Activated T-cell treated with anti-CD3 and anti-CD28 coated beads, Interleukin-2, amount 50 U/mL, for 72 hours (primary cell): ENCODE measurements around the gene POLRMT. TPM values are rescaled to one million over a fixed set of nuclear protein-coding genes. Genes with fewer than 3 reads are reported as not detected.

ENCODE experiments used
- ATAC-seq, 2 donors: fragments of 150-1000 bp; cut with Tn5 transposase; replicated peaks in 1 of 2; 2 replicates each; pipeline ENCODE4 v1.10.0; 2021; ENCODE audit warnings: moderate library complexity in 2 of 2, mild to moderate bottlenecking in 1 of 2
- DNase-seq, 2 donors: peaks; one replicate each; pipeline ENCODE4 v3.0.0; 2021 to 2022; ENCODE audit warnings: mixed read lengths in 1 of 2
- H3K27ac Mint-ChIP-seq: one replicate; pipeline ENCODE4 v1.8.0; 2022; ENCODE audit warnings: mild to moderate bottlenecking, moderate library complexity, mixed read lengths
- H3K27me3 Mint-ChIP-seq: one replicate; pipeline ENCODE4 v1.8.0; 2022; ENCODE audit warnings: low read depth, mixed read lengths
- H3K36me3 Mint-ChIP-seq, 2 donors: one replicate each; pipeline ENCODE4 v1.8.0; 2022; ENCODE audit warnings: mixed read lengths in 2 of 2, mild to moderate bottlenecking in 1 of 2; ENCODE audit not compliant: insufficient read depth in 2 of 2
- H3K4me1 Mint-ChIP-seq: one replicate; pipeline ENCODE4 v1.8.0; 2022; ENCODE audit warnings: low read depth, mixed read lengths
- H3K4me3 Mint-ChIP-seq, 2 donors: one replicate each; pipeline ENCODE4 v1.8.0; 2022; ENCODE audit warnings: mild to moderate bottlenecking in 2 of 2, mixed read lengths in 2 of 2, moderate library complexity in 2 of 2
- H3K9me3 Mint-ChIP-seq, 2 donors: one replicate each; pipeline ENCODE4 v1.8.0; 2022; ENCODE audit warnings: mixed read lengths in 2 of 2
- total RNA-seq, 2 donors: library from RNA; stranded (reverse); gene quantifications; one replicate each; pipeline ENCODE4 v1.2.3, GENCODE V29; 2022

POLRMT gene
- 10 to 100 TPM; 62.7 to 79.0 TPM for total RNA-seq

GRCh38 chr19:633068-633785 is at the start of gene POLRMT:
Gene POLRMT (minus strand): TSS chr19:633537. CDS start chr19:633512, 25 bp downstream.
- ATAC-seq (peak; percentile 94 to 97), DNase-seq (peak; percentile 97 to 99)
- Mint-ChIP-seq H3K4me3 (peak within 1 kb of the TSS; percentile 81 to 95), H3K9me3 (no peaks in the 10 kb centered on the region), H3K36me3 (peaks cover 0 to 13% of the 10 kb centered on the region in 2 donors), H3K4me1 (peaks cover 18% of the 10 kb centered on the region), H3K27ac (peak within 1 kb of the TSS; percentile 94), H3K27me3 (no peaks in the 10 kb centered on the region)

- no peaks in the 10 kb centered on the region for H3K4me1 Mint-ChIP-seq
- no peaks in the 10 kb centered on the region for H3K27me3 Mint-ChIP-seq
- H3K9me3 Mint-ChIP-seq: no peaks in the 10 kb centered on the region
- no peak for DNase-seq
- ATAC-seq: no peak
- no peak overlapping the region for H3K4me3 Mint-ChIP-seq
- H3K36me3 Mint-ChIP-seq: no peaks in the 10 kb centered on the region
- no peak overlapping the region for H3K27ac Mint-ChIP-seq
Measured at GRCh38 chr19:682678-683320, 49.5 kb upstream of the POLRMT start.

GRCh38 chr19:681029-682019 is 48.0 kb upstream of the POLRMT start:
- ATAC-seq: no peak
- peak overlapping the region; percentile 99 for H3K27ac Mint-ChIP-seq

GRCh38 chr19:680287-681028 is 47.1 kb upstream of the POLRMT start:
- peak overlapping the region; percentile 99 for H3K27ac Mint-ChIP-seq
- H3K36me3 Mint-ChIP-seq: no peaks in the 10 kb centered on the region
- H3K4me3 Mint-ChIP-seq: peak overlapping the region; percentile 79 to 90
- peak; percentile 83 to 84 for ATAC-seq
- peak; percentile 99 for DNase-seq
- H3K4me1 Mint-ChIP-seq: no peaks in the 10 kb centered on the region
- H3K27me3 Mint-ChIP-seq: no peaks in the 10 kb centered on the region
- H3K9me3 Mint-ChIP-seq: no peaks in the 10 kb centered on the region

More at GRCh38 chr19:681029-682019, 48.0 kb upstream of the POLRMT start:
- no peaks in the 10 kb centered on the region for H3K36me3 Mint-ChIP-seq
- no peaks in the 10 kb centered on the region for H3K9me3 Mint-ChIP-seq
- peak overlapping the region; percentile 79 to 90 for H3K4me3 Mint-ChIP-seq
- DNase-seq: peak; percentile 34 to 98
- H3K27me3 Mint-ChIP-seq: no peaks in the 10 kb centered on the region
- no peaks in the 10 kb centered on the region for H3K4me1 Mint-ChIP-seq

- peak; percentile 1 to 6 for ATAC-seq
- Mint-ChIP-seq H3K4me1 (no peaks in the 10 kb centered on the region), H3K27me3 (no peaks in the 10 kb centered on the region), H3K27ac (no peak overlapping the region), H3K4me3 (peak overlapping the region; percentile 74 to 75), H3K9me3 (no peaks in the 10 kb centered on the region), H3K36me3 (no peaks in the 10 kb centered on the region)
- DNase-seq: peak; percentile 47 to 52
Measured at GRCh38 chr19:679418-680286, 46.3 kb upstream of the POLRMT start.

GRCh38 chr19:678791-679388 is 45.6 kb upstream of the POLRMT start:
- ATAC-seq (no peak), DNase-seq (no peak)
- Mint-ChIP-seq H3K9me3 (no peaks in the 10 kb centered on the region), H3K4me1 (no peaks in the 10 kb centered on the region), H3K27me3 (no peaks in the 10 kb centered on the region), H3K36me3 (no peaks in the 10 kb centered on the region), H3K4me3 (peak overlapping the region; percentile 60 to 75), H3K27ac (no peak overlapping the region)

- H3K27ac Mint-ChIP-seq: no peak overlapping the region
- no peak for ATAC-seq
- no peaks in the 10 kb centered on the region for H3K36me3 Mint-ChIP-seq
- no peak overlapping the region for H3K4me3 Mint-ChIP-seq
- H3K9me3 Mint-ChIP-seq: no peaks in the 10 kb centered on the region
- no peaks in the 10 kb centered on the region for H3K27me3 Mint-ChIP-seq
- DNase-seq: no peak
- H3K4me1 Mint-ChIP-seq: no peaks in the 10 kb centered on the region
Measured at GRCh38 chr19:677601-678436, 44.5 kb upstream of the POLRMT start.

GRCh38 chr19:677201-677600 is 43.9 kb upstream of the POLRMT start:
- H3K4me3 Mint-ChIP-seq: no peak overlapping the region
- no peaks in the 10 kb centered on the region for H3K27me3 Mint-ChIP-seq
- no peak for ATAC-seq

GRCh38 chr19:676339-677105 is 43.2 kb upstream of the POLRMT start, which contains the start of gene FSTL3:
Gene FSTL3 (plus strand): TSS chr19:676392. CDS start chr19:676424, 32 bp downstream.
- Mint-ChIP-seq H3K36me3 (no peaks in the 10 kb centered on the region), H3K27ac (no peak within 1 kb of the TSS), H3K4me3 (no peak within 1 kb of the TSS), H3K27me3 (no peaks in the 10 kb centered on the region), H3K9me3 (no peaks in the 10 kb centered on the region), H3K4me1 (no peaks in the 10 kb centered on the region)
- ATAC-seq (no peak), DNase-seq (no peak)

More at GRCh38 chr19:677201-677600, 43.9 kb upstream of the POLRMT start:
- DNase-seq: no peak
- H3K27ac Mint-ChIP-seq: no peak overlapping the region
- no peaks in the 10 kb centered on the region for H3K4me1 Mint-ChIP-seq
- no peaks in the 10 kb centered on the region for H3K36me3 Mint-ChIP-seq
- H3K9me3 Mint-ChIP-seq: no peaks in the 10 kb centered on the region

- H3K4me3 Mint-ChIP-seq: no peak overlapping the region
- no peaks in the 10 kb centered on the region for H3K9me3 Mint-ChIP-seq
- H3K36me3 Mint-ChIP-seq: no peaks in the 10 kb centered on the region
- H3K4me1 Mint-ChIP-seq: no peaks in the 10 kb centered on the region
- H3K27ac Mint-ChIP-seq: no peak overlapping the region
- no peaks in the 10 kb centered on the region for H3K27me3 Mint-ChIP-seq
- DNase-seq (no peak), ATAC-seq (no peak)
Measured at GRCh38 chr19:676007-676338, 42.6 kb upstream of the POLRMT start.
